Measurements from ENCODE around the gene POLR1D.

GRCh38 chr13:27588405-27588804, 33.3 kb upstream of the POLR1D start:
- no peak for TF ChIP-seq CTCF (IDR thresholded peaks at IDR 0.05 in 8 of 11, conservative IDR thresholded peaks at IDR 0.05 in 3 of 11)
- TF ChIP-seq POLR2A (IDR thresholded peaks at IDR 0.05): no peak
- TF ChIP-seq POLR2AphosphoS5 (IDR thresholded peaks at IDR 0.05): no peak

Measured in spleen (tissue), 7 donors.